Uterine smooth muscle cell (primary cell): ENCODE data around the gene TOP2B. TPM values are rescaled to one million over a fixed set of nuclear protein-coding genes. Genes with fewer than 3 reads are reported as not detected.

Experiments used
- total RNA-seq: library from RNA; depleted of rRNA; stranded (reverse); fragments of >200 nt; gene quantifications from 2 replicates; pipeline ENCODE4 v1.2.3, GENCODE V29; 2014

The TOP2B gene, protein sequence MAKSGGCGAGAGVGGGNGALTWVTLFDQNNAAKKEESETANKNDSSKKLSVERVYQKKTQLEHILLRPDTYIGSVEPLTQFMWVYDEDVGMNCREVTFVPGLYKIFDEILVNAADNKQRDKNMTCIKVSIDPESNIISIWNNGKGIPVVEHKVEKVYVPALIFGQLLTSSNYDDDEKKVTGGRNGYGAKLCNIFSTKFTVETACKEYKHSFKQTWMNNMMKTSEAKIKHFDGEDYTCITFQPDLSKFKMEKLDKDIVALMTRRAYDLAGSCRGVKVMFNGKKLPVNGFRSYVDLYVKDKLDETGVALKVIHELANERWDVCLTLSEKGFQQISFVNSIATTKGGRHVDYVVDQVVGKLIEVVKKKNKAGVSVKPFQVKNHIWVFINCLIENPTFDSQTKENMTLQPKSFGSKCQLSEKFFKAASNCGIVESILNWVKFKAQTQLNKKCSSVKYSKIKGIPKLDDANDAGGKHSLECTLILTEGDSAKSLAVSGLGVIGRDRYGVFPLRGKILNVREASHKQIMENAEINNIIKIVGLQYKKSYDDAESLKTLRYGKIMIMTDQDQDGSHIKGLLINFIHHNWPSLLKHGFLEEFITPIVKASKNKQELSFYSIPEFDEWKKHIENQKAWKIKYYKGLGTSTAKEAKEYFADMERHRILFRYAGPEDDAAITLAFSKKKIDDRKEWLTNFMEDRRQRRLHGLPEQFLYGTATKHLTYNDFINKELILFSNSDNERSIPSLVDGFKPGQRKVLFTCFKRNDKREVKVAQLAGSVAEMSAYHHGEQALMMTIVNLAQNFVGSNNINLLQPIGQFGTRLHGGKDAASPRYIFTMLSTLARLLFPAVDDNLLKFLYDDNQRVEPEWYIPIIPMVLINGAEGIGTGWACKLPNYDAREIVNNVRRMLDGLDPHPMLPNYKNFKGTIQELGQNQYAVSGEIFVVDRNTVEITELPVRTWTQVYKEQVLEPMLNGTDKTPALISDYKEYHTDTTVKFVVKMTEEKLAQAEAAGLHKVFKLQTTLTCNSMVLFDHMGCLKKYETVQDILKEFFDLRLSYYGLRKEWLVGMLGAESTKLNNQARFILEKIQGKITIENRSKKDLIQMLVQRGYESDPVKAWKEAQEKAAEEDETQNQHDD (N-terminal part only)
- total RNA-seq, result 105 and 113 TPM in 2 replicates

DNA sequence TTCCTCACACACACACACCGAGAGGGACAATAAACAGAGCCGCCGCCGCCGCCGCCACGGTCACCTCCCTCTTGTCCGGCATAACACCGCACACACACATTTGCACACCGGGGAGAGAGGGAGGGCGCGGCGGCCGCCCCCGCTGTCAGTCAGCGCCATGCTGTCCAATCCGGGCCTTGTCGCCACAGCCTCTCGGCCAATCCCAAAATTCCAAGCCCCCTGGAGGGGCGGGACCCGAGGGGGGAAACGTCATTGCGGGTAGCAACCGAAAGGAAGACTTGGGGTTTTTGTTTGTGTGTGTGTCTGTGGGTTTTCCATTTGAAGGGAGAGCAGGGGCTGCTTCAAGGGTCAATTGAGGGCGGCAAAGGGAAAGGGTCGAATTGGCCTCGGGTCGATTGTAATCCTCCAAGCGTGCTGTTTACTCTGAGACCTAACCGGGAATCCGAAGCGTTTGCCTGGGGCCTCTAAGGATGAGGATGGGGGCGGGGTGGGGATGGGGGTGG is at the start of gene TOP2B:
TSS of gene TOP2B (minus strand) at position 96 of the 503 bp plus-strand sequence. CDS start 610 bp downstream, outside the sequence.

Other genes with a start within 250 kb of the TOP2B start
- gene RARB, start 236.6 kb downstream of the TOP2B start, total RNA-seq, result 26.4 and 44.8 TPM in 2 replicates
- gene NGLY1, start 118.5 kb upstream of the TOP2B start, total RNA-seq, result 34.1 and 43.4 TPM in 2 replicates
- gene OXSM, start 125.2 kb upstream of the TOP2B start, total RNA-seq, result 12.2 and 14.4 TPM in 2 replicates